ENCODE measurements around the gene PLB1.

DNA sequence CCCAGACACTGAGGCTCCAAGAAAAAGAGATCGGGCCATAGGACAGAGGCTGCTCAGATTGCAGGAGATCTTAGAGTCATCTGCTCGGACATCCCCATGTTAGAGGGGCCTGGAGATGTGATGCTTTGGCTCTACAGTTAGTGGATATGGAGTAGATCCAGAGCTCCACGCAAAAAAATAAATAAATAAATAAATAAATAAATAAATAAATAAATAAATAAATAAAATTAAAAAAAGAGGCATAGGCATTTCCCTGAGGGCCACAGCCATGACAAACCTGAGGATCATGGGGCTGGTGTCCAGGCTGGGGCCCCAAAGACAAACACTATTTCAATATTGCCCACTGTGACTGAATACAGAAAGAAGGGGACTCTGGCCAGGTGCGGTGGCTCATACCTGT, 85.5 kb downstream of the PLB1 start:
- no peak for TF ChIP-seq CTCF (conservative IDR thresholded peaks at IDR 0.05)
- no peak for TF ChIP-seq ZFX (IDR thresholded peaks at IDR 0.05)
